C1 segment of cervical spinal cord (tissue), 14 donors: ENCODE results near the gene TSC22D1.
"Not testable (repeated sequence)": the region's sequence is repeated elsewhere in the genome, so short reads cannot be mapped to it uniquely, and the experiment has no call there.

Experiments
- DNase-seq, 14 donors: peaks; one replicate each; lab custom pipeline; 2025; lab: John Stamatoyannopoulos, UW

TSC22D1 gene

GRCh38 chr13:44506251-44506650 lies 69.9 kb downstream of the TSC22D1 start:
- no peak for DNase-seq

- no peak for DNase-seq
Measured at GRCh38 chr13:44504116-44504515, 72.0 kb downstream of the TSC22D1 start.

- no peak for DNase-seq
Measured at GRCh38 chr13:44498969-44499368, 77.2 kb downstream of the TSC22D1 start.

- no peak for DNase-seq
Measured at GRCh38 chr13:44498502-44498901, 77.6 kb downstream of the TSC22D1 start.

- no peak for DNase-seq
Measured at GRCh38 chr13:44497801-44498200, 78.3 kb downstream of the TSC22D1 start.

GRCh38 chr13:44493213-44493812 lies 82.8 kb downstream of the TSC22D1 start:
- DNase-seq = no peak

- no peak for DNase-seq
Measured at GRCh38 chr13:44489751-44490150, 86.4 kb downstream of the TSC22D1 start.

- DNase-seq = no peak
Measured at GRCh38 chr13:44487989-44488388, 88.1 kb downstream of the TSC22D1 start.

GRCh38 chr13:44484562-44485138 lies 91.5 kb downstream of the TSC22D1 start:
- no peak for DNase-seq

GRCh38 chr13:44474122-44474910 lies 101.8 kb downstream of the TSC22D1 start:
- DNase-seq = no peak

GRCh38 chr13:44471686-44472085 lies 104.4 kb downstream of the TSC22D1 start:
- DNase-seq = no peak

GRCh38 chr13:44470638-44471562 lies 105.2 kb downstream of the TSC22D1 start:
- no peak for DNase-seq

- DNase-seq = no peak
Measured at GRCh38 chr13:44468874-44469273, 107.3 kb downstream of the TSC22D1 start.

- DNase-seq = no peak
Measured at GRCh38 chr13:44465318-44465717, 110.8 kb downstream of the TSC22D1 start.

GRCh38 chr13:44464471-44464870 lies 111.7 kb downstream of the TSC22D1 start:
- no peak for DNase-seq

GRCh38 chr13:44463759-44464158 lies 112.4 kb downstream of the TSC22D1 start:
- DNase-seq = no peak

GRCh38 chr13:44459674-44460073 lies 116.5 kb downstream of the TSC22D1 start:
- DNase-seq = no peak

- DNase-seq = no peak
Measured at GRCh38 chr13:44458313-44458975, 117.7 kb downstream of the TSC22D1 start.

GRCh38 chr13:44456212-44456611 lies 119.9 kb downstream of the TSC22D1 start:
- DNase-seq = not testable (repeated sequence)

- DNase-seq = no peak
Measured at GRCh38 chr13:44455769-44456168, 120.4 kb downstream of the TSC22D1 start.

GRCh38 chr13:44453881-44454280 lies 122.2 kb downstream of the TSC22D1 start:
- no peak for DNase-seq
